ENCODE results near the gene FRK.
"Not testable (repeated sequence)": the region's sequence is repeated elsewhere in the genome, so short reads cannot be mapped to it uniquely, and the experiment has no call there.

- TF ChIP-seq EZH2 (IDR thresholded peaks at IDR 0.05; ENCODE audit: insufficient read depth, low read length); CTCF (IDR thresholded peaks at IDR 0.05; ENCODE audit: insufficient read depth, low read depth, low read length): not testable (repeated sequence)
Observed at GRCh38 chr6:116096048-116096759, 35.5 kb upstream of the FRK start.
